HG02970 (cell line): Measurements from ENCODE around the gene ALG9.
"Not testable (repeated sequence)": the region's sequence is repeated elsewhere in the genome, so short reads cannot be mapped to it uniquely, and the experiment has no call there.

Experiments
- ATAC-seq: cut with Tn5 transposase; IDR thresholded peaks from one replicate; pipeline ENCODE4 v1.9.1; 2021; ENCODE audit warnings: mild to moderate bottlenecking, moderate library complexity, moderate number of reproducible peaks; ENCODE audit not compliant: unreplicated experiment, low FRiP score

Gene ALG9

DNA sequence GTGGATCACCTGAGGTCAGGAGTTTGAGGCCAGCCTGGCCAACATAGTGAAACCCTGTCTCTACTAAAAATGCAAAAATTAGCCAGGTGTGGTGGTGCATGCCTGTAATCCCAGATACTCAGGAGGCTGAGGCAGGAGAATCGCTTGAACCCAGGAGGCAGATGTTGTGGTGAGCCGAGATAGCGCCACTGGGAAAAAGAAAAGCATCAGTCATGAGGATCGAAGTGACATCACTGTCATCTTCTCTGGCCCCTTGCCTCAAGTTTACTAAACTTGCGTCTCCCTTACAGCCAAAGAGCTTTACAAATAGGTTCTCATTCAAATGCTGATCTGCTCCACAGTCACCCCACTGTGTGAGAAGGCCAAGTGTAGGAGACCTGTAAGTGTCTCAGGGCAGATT lies 100.2 kb downstream of the ALG9 start:
- ATAC-seq = not testable (repeated sequence)

DNA sequence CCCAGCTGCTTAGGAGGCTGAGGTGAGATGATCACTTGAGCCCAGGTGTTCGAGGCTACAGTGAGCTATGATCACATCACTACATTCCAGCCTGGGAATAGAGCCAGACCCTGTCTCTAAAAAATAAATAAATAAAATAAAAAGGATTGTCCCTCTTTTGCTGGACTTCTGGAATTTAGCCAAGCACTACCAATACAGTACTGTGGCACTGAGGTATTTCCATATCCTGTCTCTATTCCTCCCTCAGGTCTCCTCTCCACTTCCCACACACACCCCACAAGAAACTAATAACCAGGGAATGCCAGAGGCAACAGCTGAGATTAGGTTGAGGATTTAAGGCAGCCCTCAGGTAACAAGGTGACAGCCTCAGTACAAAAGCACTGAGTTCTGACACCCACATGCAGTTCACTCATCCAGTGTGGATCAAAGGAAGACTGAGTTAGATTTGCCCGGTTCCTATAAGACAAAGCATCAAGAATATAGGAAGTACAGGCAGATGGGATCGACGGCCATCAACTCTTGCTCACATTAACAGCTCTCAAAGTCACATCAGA lies 100.7 kb downstream of the ALG9 start:
- ATAC-seq = no peak

DNA sequence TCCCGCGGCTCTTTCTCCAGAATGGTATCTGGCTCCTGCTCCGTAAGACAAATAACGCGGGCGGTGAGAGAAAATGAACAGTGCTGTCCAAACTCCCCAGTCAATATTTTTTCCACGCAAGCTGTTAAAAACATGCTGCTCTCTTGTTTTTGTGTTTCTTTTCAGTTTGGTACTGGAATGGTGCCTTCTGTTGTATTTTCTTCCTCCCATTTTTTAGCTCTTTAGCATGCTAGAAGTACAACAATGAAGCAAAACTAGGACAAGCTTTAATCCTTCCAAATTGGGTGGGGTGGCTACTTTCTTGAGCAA lies 104.6 kb downstream of the ALG9 start:
- ATAC-seq = peak; percentile 4

- peak; percentile 68 for ATAC-seq
Measured at GRCh38 chr11:111765984-111766833, 105.2 kb downstream of the ALG9 start, which contains the start of gene PPP2R1B. TSS of gene PPP2R1B (minus strand) at chr11:111766389. CDS start at chr11:111766361, 28 bp downstream.

DNA sequence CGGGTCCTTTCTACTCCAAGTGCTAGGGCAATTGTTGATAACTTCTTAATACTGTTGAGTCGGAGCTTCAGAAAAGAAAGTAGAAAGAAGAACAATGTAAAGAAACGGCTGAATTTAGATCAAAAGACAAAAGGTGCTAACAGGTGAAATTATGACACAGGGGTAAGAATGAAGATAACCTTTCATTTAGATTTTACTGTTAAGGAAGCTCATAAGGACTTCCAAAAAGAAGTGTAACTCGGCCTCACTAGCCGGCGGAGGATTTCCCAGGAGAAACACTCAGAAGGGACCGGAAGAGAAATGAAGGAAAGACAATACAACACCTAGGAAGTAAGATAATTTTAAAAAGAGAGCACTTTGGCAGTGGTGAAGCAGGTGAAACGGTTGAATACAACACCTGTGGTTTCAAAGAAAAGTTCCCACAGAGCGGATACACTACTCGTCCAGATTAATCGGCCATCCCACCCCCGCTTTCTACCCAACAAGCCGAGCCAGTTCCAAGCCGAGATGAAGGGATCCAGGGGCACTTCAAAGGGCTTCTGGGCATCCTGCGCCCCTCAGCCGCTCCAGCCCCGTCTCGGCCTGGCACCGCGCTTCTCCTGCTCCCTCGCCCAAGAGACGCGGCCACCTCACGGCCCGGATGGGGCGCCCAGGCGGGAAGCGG lies 105.9 kb downstream of the ALG9 start:
- peak; percentile 34 for ATAC-seq

GRCh38 chr11:111764621-111765020 lies 106.8 kb downstream of the ALG9 start:
- ATAC-seq = no peak

DNA sequence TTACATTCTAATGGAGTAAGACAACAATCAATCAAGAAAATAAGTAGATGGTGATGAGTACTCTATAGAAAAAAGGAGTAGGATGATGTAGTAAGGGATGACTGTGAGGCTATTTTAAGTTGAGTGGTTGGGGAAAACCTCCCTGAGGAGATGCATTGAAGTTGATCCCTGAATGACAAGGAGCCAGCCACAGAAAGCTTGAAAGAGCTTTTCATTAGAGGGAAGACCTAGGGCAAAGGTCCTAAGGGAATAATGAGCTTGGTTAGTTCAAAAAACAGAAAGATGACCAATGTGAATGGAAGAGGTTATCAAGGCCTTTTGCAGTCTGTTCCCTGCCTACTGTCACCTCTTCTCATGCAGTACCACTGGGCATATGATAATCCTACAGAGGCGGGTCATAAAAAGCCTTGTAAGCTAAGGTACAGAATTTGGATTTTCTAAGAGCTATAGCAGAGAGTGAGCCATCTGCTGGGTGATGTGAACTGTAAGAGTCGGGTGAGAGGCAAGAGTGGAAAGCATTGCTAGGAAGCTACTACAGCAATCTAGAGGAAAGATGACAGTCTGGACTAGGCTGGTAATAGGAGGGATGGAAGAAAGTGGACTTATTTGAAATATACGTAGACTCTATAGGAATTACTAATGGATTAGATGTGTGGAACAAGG lies 108.3 kb downstream of the ALG9 start:
- ATAC-seq = no peak

DNA sequence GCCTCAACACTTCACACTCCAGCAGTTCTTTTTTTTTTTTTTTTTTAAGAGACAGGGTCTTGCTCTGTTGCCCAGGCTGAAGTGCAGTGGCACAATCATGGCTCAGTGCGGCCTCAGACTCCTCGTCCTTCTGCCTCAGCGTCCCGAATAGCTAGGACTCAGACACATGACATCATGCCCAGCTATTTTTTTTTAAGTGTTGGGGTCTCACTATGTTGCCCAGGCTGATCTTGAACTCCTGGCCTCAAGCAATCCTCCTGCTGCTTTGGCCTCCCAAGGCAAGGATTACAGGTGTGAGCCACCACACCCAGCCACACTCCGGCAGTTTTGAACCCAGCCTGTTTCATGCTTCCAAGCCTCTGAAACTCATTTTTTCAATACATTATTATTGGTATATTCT lies 108.9 kb downstream of the ALG9 start:
- no peak for ATAC-seq

DNA sequence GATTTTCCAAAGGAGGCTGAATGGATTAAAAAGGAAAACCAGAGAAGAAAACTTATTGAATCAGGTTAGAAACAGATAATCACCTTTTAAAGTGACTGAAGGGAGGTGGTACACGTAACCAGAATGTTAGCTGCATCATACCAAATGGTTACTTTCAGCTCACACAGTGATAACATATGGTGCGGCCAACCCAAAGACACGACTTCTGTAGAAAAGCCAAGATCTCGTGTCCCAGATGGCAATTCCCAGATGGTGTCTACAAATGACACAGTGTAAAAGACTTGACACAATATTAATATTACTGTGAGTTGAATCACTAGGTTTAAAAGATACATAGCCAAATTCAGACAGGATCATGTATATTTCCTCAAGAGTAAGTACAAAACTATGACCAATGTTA lies 110.3 kb downstream of the ALG9 start:
- ATAC-seq = no peak

DNA sequence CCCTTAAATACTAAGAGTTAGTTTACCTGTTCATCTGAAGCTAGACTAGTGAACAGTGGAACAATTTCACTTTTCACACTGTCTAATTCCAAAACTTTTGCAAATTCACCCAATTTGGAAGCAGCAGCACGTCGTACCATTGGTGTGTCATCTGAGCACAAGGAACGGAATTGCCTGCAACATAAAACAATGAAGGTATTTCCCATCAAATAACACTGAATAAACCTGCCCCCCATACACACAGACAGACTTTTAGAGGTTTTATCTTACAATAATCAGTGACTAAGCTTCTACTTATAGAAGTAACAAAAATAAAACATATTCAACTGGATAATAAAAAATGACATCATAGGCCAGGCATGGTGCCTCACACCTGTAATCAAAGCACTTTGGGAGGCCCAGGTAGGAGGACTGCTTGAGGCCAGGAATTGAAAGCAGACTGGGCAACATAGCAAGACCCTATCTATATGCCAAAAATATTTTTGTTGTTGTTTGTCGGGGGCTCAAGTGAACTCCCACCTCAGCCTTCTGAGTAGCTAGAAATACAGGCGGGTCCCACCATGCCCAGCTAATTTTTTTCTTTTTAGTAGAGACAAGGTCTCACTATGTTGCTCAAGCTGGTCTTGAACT lies 111.5 kb downstream of the ALG9 start:
- no peak for ATAC-seq

DNA sequence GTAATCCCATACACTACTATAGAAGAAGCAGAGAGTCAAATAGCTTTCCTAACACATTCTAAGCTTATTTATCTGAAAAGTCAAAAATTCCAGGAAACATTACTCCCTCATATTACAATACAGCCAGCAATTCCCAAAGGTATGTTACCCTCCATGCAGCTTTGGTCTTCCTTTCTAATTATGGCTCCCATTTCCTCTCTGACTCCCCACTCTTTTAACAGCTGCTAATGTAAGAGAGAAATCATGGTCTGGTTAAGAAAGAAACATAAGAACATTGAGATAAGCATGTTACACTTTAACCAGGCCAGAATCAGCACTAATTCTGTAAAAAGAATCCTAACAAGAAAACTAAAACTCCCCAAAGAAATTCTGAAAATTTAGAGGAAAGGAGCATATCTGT lies 112.0 kb downstream of the ALG9 start:
- ATAC-seq = no peak

DNA sequence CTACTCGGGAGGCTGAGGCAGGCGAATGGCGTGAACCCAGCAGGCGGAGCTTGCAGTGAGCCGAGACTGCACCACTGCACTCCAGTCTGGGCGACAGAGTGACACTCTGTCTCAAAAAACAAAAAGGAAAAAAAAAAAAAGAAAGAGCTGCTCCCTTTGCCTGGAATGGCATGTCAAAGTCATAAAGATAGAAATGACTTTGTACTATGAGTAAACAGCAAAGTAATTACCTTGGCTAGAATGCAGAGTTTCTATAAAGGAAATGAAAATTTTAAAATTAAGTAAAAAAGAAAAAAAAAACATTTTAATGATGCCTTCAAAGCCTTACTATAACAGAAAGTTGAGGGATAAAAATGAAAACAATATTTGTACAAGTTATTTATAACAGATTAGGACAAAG lies 115.3 kb downstream of the ALG9 start:
- no peak for ATAC-seq

- no peak for ATAC-seq
Measured at GRCh38 chr11:111749646-111750045, 121.7 kb downstream of the ALG9 start.

DNA sequence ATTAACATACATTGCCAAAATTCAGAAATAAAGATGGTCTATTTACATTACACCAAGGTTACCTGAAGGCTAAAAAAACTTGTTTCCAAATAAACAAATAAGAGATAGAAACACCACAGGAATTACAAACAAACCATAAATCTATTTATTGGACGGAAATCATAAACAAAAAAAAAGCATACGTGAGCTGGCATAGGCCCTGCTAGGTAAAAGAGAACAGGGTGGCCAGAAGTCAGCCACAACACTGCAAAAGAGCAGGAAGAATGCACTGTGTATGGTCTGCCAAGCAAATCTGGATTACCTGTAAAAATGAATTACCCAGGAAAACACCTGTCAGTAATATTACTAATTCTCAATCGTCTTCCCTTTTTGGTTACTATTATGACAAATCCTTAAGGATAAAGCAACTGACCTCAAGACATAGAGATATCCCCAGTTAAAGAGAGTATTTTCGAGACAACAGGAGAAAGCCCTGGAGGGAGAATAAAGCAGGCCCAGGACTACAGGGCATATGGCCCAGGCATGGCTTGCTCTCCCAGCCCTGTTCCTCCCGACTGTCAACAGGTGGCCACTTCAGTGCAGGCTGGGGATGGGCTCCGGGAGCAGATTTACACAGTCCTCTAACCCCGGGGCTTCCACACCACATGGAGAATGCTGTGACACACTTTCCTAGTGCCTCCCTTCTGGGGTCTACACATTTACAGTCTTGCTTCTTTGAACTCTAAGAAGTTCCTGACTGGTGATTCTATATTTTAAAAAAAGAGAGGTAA lies 123.2 kb downstream of the ALG9 start:
- no peak for ATAC-seq

DNA sequence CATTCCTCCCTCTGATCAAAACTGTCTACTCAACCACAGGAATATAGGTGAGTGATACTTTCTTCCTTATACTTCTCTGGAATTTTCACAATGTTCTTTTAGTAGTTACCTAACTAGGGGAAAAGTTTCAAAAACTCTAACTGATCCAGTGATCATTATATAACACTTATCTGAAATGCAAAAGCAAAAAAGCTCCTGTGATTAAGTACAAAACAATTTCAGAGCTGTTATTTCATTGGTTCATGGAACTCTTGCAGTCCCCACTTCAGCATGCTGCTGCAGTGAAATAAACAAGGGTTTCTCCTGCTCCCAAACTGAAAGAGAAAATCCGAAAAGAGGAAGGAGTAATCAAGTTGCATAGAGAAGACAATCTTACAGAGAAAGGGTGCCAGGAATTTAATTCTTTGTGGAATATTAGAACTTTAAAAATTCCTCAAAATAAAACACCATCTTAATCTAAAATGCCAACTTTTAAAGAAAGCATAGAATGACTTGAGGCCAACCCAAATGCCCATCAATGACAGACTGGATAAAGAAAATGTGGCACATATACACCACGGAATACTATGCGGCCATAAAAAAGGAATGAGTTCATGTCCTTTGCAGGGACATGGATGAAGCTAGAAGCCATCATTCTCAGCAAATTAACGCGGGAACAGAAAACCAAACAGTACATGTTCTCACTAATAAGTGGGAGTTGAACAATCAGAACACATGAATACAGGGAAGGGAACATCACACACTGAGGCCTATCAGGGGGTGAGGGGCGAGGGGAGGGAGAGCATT lies 125.5 kb downstream of the ALG9 start:
- ATAC-seq = no peak

DNA sequence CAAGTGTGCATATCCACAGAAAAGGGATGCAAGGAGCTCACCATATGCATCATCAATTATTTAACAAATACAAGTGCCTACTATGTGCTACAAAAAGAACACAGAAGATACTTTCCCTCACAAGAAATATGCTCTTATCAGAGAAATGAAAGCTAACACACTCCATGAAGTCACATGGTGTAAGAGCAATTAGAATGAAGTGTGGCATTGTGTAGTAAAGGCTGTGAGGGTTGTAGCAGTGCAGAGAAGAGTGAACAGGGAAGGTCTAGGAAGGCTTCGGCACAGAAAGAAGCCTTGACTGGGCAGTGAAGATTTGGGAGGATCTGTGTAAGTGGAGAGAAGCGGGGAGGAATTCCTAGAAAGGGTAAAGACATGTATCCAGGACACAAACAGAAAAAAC lies 127.7 kb downstream of the ALG9 start:
- no peak for ATAC-seq

DNA sequence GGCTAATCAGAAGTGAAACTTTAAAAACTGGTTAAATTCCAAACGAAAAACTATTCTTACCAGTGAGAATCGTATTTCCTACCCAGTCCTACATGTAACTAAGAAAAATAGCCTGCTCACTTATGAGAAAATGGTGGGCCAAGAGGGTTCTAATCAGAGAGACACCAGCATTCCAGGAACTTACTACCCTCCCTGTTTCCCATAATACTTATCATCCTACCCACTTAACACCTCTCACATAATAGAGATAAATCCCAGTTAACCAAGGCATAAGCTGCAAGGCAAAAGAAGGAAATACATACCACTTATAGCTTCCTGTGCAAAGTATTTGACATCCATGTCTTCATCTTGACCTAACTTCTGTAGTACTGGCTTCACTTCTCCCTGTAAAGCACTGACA lies 129.6 kb downstream of the ALG9 start:
- ATAC-seq = no peak

- no peak for ATAC-seq
Measured at GRCh38 chr11:111739299-111739698, 132.1 kb downstream of the ALG9 start.

DNA sequence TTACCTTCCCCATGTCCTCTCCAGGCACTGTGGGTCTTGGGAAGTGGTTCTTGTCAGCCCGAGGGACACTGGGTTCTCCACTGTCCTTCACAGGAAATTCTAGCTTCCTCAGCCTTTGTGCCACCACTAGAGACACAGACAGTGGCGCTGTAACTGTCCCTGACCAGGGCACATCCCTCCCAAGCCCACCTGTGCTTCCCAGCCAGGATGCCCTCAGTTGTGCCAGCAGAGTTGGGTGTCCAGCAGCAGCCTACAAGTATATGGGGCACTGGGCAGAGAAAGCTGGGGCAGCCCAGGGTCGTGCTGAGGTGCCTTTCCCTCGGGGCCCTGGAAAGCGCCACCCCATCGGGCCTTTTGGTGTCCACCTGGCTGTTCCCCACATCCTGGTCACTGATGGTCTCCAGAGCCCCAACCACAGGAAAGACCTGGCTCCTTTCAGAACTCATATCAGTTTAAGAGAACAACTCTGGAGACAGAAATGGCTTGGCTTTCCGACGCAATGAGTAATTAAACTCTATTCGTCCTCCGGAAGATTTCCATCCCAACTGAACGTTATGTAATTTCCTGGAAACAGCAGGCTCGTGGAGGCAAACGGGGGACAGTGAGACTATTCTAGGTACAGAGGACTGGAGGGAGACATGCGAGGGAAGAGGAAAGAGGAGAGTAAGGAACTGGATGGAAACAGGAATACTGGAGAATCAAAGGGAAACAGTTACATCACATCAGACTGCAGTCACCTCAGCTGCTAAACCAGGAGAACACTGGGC lies 133.8 kb downstream of the ALG9 start:
- ATAC-seq = no peak
